Activated naive CD8-positive, alpha-beta T cell treated with anti-CD3 and anti-CD28 coated beads for 36 hours (primary cell): ENCODE data around the gene BPIFB4. TPM values are rescaled to one million over a fixed set of nuclear protein-coding genes. Genes with fewer than 3 reads are reported as not detected.

Experiments
- DNase-seq: peaks from one replicate; pipeline ENCODE4 v3.0.0; 2021
- H3K27ac Mint-ChIP-seq: one replicate; pipeline ENCODE4 v1.8.0; 2022; ENCODE audit warnings: mild to moderate bottlenecking, moderate library complexity, mixed read lengths
- H3K27me3 Mint-ChIP-seq: one replicate; pipeline ENCODE4 v1.8.0; 2022; ENCODE audit warnings: mild to moderate bottlenecking, mixed read lengths
- H3K36me3 Mint-ChIP-seq: one replicate; pipeline ENCODE4 v1.8.0; 2021; ENCODE audit warnings: mild to moderate bottlenecking, mixed read lengths
- H3K4me1 Mint-ChIP-seq: one replicate; pipeline ENCODE4 v1.8.0; 2021; ENCODE audit warnings: mixed read lengths
- H3K4me3 Mint-ChIP-seq: one replicate; pipeline ENCODE4 v1.8.0; 2022; ENCODE audit warnings: mild to moderate bottlenecking, moderate library complexity, mixed read lengths
- H3K9me3 Mint-ChIP-seq: one replicate; pipeline ENCODE4 v1.8.0; 2022; ENCODE audit warnings: mixed read lengths
- total RNA-seq, 2 experiments: library from RNA; stranded (reverse); gene quantifications; one replicate each; pipeline ENCODE4 v1.2.3, GENCODE V29; 2021

BPIFB4 gene
- total RNA-seq, 2 experiments from 2014 or later = not detected

DNA sequence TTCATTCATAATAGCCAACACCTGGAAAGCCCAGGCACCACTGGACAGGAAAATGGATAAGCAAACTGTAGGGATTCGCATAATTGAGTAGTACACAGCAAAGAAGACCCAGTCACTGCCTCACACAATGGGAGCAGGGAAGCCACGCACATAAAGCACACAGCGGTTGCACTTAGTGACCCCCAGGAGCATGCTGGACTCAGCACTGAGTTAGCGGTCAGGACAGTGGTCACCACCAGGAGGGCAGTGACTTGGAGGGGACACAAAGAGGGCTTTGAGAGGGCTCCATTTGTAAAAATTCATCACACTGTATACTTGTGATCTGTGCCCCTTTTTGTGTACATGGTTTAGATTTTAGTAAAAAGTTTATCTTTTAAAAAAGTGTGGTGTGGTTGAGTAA lies 28.1 kb upstream of the BPIFB4 start:
- Mint-ChIP-seq H3K27ac (no peak overlapping the region), H3K36me3 (no peaks in the 10 kb centered on the region), H3K4me1 (no peaks in the 10 kb centered on the region), H3K4me3 (no peak overlapping the region), H3K27me3 (no peaks in the 10 kb centered on the region), H3K9me3 (peaks cover 2% of the 10 kb centered on the region)
- no peak for DNase-seq

DNA sequence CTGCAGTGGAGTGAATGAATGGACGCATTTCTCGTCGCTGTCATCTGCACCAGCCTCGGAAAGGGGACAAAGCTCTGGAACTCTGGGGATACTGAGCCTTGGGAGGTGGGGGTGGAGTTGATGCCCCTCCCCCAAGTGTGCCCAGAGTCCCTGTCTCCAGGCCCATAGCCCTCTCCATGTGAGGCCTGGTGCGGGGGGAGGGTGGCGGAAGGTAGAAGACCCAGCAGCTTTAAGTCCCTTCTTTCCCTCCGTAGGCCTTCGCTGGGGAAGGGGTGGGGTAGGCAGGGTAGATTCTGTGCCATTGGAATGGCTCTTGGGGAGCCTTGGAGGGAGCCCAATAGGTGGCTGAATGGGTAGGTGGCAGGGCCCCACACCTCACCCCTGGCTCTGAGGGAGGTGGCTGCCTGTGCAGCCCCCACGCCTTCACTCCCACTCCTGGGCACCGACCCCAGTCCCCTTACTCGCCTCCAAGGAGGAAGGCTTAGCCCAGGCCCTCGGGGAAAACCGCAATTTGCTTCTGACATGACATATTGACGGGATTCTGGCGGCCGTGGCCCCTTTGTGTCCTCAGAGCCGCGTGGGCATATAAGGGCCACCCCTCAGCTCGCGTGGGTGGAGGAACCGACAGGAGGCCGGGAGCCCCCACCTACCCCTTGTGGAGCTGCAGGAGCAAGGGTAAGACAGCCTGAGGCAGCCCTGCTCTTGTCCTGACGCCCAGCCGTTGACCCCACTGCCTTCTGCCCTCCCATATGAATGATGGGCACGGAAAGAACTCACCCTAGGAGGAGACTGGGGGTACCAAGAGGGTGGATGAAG lies 25.9 kb upstream of the BPIFB4 start, which contains the start of gene BPIFB3:
Gene BPIFB3, plus strand, starts transcription at position 613 of the 816 bp plus-strand sequence. CDS start 1,533 bp downstream, outside the sequence.
- Mint-ChIP-seq H3K9me3 (no peaks in the 10 kb centered on the region), H3K4me3 (no peak within 1 kb of the TSS), H3K27me3 (no peaks in the 10 kb centered on the region), H3K27ac (no peak within 1 kb of the TSS), H3K4me1 (no peaks in the 10 kb centered on the region), H3K36me3 (no peaks in the 10 kb centered on the region)
- no peak for DNase-seq

DNA sequence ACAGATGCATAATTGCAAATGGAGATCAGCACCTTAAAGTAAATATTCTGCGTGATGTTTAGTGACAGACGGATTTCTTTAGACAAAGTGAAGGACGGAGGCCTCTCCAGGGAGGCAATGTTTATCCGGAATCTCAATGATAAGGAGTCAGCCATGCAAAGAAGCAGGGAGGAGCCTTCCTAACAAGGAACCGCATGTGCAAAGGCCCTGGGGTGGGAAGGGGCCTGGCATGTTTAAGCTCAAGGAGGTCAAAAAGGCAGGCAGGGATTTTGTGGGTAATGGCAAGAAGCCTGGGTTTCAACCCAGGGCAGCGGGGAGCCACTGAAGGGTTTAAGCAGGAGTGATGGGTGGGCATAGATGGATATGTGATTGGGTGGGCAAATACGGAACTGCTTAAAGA lies 25.1 kb upstream of the BPIFB4 start:
- no peak overlapping the region for H3K4me3 Mint-ChIP-seq

DNA sequence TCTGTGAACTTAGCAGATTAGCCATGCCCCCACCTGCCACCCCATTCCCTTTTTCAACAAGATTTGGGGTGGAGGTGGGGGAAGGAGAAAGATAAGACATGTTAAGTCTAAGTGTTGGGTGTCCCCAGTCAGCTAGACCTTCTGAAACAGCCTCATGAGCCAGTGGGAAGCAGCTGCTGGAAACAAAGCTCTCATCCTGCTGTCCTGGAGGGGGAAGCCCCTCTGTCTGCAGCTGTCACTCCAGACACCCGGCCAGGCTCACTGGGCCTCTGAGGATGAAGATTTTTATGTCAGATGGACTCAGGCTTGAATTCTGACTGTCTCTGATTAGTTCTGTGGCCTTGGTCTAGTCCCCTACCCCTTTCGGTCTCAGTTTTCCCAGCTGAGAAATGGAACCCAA lies 24.7 kb upstream of the BPIFB4 start:
- Mint-ChIP-seq H3K36me3 (no peaks in the 10 kb centered on the region), H3K4me3 (no peak overlapping the region), H3K27ac (no peak overlapping the region), H3K9me3 (no peaks in the 10 kb centered on the region), H3K27me3 (no peaks in the 10 kb centered on the region), H3K4me1 (no peaks in the 10 kb centered on the region)
- DNase-seq = no peak

More for the DNA sequence above, 25.1 kb upstream of the BPIFB4 start:
- DNase-seq = no peak
- Mint-ChIP-seq H3K9me3 (no peaks in the 10 kb centered on the region), H3K27me3 (no peaks in the 10 kb centered on the region), H3K27ac (no peak overlapping the region), H3K36me3 (no peaks in the 10 kb centered on the region), H3K4me1 (no peaks in the 10 kb centered on the region)

DNA sequence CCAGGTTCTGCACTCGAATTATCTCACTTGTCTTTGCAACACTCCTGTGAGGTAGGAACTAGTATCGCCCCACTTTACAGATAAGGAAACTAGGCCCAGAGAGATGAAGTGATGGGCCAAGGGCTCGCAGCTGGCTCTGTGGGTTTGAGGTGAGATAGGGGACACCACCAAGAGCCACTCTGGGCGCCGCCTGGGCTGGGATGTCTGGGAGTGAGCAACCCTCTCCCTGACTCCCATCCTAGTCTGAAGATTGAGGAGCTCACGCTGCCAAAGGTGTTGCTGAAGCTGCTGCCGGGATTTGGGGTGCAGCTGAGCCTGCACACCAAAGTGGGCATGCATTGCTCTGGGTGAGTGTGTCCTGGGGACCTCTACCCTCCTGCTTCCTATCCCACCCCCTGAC lies 20.3 kb upstream of the BPIFB4 start:
- DNase-seq = no peak
- H3K4me1 Mint-ChIP-seq = no peaks in the 10 kb centered on the region
- no peaks in the 10 kb centered on the region for H3K36me3 Mint-ChIP-seq
- H3K4me3 Mint-ChIP-seq = no peak overlapping the region
- no peak overlapping the region for H3K27ac Mint-ChIP-seq
- H3K27me3 Mint-ChIP-seq = no peaks in the 10 kb centered on the region
- H3K9me3 Mint-ChIP-seq = no peaks in the 10 kb centered on the region

DNA sequence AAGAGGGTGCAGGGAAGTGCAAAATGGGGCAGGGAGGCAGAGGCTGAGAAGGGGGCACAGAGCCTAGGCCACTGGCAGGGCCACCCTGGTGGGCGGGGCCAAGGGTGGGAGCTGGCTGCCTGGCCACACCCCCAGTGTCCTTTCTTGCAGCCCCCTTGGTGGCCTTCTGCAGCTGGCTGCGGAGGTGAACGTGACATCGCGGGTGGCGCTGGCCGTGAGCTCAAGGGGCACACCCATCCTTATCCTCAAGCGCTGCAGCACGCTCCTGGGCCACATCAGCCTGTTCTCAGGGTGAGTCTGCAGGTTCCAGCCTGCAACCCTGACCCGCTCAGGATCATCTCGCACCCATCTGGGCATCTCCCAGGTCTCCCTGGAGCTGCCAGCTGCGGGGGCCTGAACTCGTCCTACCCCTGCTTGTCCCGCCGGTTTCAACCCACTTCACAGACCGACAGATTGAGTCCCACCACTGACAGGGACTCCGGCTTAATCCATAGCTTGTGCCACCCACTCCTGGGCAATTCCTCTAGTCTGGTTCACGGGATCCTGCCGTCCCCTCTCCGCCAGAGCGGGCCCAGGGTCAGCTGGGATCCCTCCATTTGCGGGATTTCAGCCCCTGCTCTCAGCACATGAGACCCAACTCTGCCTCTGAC lies 19.6 kb upstream of the BPIFB4 start:
- Mint-ChIP-seq H3K4me1 (no peaks in the 10 kb centered on the region), H3K36me3 (no peaks in the 10 kb centered on the region), H3K9me3 (no peaks in the 10 kb centered on the region), H3K27ac (no peak overlapping the region), H3K27me3 (no peaks in the 10 kb centered on the region), H3K4me3 (no peak overlapping the region)
- DNase-seq = no peak

DNA sequence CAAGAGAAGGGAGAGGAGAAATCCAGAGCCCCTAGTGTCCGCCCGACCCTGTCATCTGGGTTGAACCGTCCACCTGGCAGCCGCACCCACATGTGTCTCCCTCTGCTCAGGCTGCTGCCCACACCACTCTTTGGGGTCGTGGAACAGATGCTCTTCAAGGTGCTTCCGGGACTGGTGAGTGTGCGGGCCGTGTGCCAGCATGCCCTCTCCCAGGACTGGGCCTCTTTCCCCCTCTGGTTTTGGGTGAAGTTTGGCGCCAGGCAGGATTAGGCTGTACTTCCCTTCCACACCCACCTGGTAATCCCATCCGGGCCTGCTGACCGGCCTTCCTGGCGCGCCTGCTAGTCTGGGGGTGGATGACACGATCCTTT lies 17.8 kb upstream of the BPIFB4 start:
- Mint-ChIP-seq H3K27me3 (no peaks in the 10 kb centered on the region), H3K4me1 (no peaks in the 10 kb centered on the region), H3K27ac (no peak overlapping the region), H3K4me3 (no peak overlapping the region), H3K9me3 (no peaks in the 10 kb centered on the region), H3K36me3 (no peaks in the 10 kb centered on the region)
- DNase-seq = no peak

DNA sequence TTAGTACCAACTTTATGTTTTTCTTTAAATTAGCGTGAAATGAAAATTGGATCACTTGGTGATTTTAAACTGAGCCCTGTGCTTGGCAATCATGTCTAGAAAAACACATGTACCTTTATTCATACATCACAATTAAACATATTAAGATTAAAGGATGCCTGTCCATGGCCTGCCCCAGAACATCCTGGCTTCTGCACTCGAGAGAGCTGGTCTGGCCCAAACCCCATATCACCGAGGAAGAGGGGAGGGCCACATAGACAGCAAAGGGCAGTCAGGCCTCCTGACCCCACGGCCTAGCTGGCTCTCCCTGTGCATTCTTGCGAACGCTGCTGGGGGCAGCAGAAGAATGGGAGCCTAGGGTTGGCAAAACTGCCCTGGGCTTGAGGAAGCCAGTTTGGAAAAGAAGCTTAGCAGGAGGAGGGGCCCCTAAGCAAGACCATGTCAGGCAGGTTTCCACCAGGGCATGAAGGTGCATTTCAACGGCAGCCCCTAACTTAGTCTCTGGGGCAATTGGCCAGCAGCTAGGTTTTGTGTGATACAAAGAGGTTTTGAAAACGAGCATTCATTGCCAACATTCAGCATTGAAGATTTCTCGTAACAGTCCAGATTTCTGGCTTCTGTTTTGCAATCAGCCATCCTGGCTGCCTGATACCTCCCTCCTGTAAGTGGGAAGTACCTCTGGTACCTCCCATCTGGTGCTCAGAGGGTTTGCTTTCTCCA lies 17.2 kb upstream of the BPIFB4 start:
- no peaks in the 10 kb centered on the region for H3K9me3 Mint-ChIP-seq
- no peak overlapping the region for H3K4me3 Mint-ChIP-seq
- no peaks in the 10 kb centered on the region for H3K36me3 Mint-ChIP-seq
- H3K4me1 Mint-ChIP-seq = no peaks in the 10 kb centered on the region
- H3K27me3 Mint-ChIP-seq = no peaks in the 10 kb centered on the region
- H3K27ac Mint-ChIP-seq = no peak overlapping the region
- DNase-seq = no peak

DNA sequence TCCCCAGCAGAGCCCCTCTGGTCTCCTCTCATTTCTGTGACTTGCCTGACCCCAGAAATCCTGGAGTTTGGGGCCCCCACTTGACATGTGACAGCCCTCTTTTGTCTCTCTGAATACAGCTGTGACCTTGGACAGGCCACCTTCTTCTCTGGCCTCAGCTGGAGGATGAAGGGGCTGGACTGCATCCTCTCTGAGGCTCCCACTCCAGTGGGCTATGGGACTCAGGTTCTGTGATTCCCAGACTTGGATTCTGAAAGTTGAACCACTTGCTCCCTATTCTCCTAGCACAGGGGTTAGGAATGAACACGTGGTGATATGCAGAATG lies 16.7 kb upstream of the BPIFB4 start:
- H3K27me3 Mint-ChIP-seq = no peaks in the 10 kb centered on the region
- DNase-seq = no peak
- no peaks in the 10 kb centered on the region for H3K4me1 Mint-ChIP-seq
- H3K4me3 Mint-ChIP-seq = no peak overlapping the region
- no peak overlapping the region for H3K27ac Mint-ChIP-seq
- H3K9me3 Mint-ChIP-seq = no peaks in the 10 kb centered on the region
- H3K36me3 Mint-ChIP-seq = no peaks in the 10 kb centered on the region

DNA sequence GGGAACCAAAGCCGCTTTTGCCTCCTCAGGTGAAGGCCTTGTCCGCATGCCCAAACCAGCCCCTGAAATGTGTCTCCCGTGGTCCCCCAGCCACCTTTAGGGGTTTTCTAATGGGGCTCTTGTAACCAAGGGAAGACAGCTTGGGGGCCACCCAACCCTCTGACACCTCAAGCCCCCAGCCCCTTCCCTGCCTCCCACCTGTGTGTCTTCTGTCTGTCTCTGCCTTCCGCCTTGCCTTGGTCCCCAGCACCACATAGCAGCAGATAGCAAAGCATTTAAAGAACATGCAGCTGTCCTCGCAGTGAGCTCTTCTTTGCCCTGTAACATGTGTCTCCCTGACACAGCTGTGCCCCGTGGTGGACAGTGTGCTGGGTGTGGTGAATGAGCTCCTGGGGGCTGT lies 16.2 kb upstream of the BPIFB4 start:
- Mint-ChIP-seq H3K27ac (no peak overlapping the region), H3K36me3 (no peaks in the 10 kb centered on the region), H3K4me3 (no peak overlapping the region), H3K9me3 (no peaks in the 10 kb centered on the region), H3K27me3 (no peaks in the 10 kb centered on the region), H3K4me1 (peaks cover 4% of the 10 kb centered on the region)
- no peak for DNase-seq

DNA sequence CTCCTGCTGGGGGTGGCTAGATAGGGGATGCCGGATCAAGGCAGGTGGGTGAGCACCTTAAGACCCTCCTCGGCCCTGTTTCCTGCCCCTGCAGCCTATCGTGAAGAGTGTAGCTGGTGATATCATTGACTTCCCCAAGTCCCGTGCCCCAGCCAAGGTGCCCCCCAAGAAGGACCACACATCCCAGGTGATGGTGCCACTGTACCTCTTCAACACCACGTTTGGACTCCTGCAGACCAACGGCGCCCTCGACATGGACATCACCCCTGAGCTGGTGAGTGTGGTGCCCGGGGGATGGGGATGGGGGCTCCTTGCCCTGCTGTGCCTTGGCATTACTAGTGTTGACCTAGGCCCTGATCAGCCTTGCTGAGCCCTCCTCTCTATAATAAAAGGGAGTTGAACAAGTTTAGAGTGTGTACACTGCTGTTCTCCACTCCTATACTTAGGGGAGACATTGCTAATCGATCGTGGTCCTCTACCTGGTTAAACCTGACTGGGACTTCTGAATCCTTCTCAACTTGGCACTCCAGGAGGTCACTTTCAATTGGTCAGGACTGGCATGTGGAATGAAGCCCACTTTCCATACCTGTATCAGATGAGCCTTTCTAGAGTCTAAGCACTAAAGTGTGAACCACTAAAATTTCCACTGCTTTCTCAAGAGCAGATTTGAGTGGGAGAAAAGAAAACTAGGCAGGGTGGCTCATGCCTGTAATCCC lies 14.7 kb upstream of the BPIFB4 start:
- no peaks in the 10 kb centered on the region for H3K27me3 Mint-ChIP-seq
- no peak for DNase-seq
- no peak overlapping the region for H3K27ac Mint-ChIP-seq
- no peak overlapping the region for H3K4me3 Mint-ChIP-seq
- no peaks in the 10 kb centered on the region for H3K9me3 Mint-ChIP-seq
- peaks cover 4% of the 10 kb centered on the region for H3K4me1 Mint-ChIP-seq
- no peaks in the 10 kb centered on the region for H3K36me3 Mint-ChIP-seq

DNA sequence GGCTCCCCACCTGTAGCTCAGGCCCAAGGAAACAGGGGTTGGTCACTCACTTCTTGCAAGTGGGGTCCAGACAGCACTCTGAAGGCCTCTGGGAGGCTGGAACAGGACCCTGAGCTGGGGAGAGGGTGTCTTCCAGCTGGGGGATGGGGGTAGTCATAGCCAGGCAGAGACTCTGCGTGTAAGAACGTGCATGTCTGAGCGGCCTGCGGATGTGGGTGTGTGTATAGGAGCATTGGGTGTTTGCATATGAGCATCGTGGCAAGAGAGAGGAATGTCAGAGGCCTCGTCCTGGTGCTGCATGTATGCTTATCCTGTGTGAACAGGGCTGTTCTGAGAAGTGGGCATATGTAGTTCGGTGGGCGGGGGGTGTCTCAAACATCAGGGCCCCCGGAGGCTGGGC lies 13.7 kb upstream of the BPIFB4 start:
- no peak for DNase-seq
- no peaks in the 10 kb centered on the region for H3K9me3 Mint-ChIP-seq
- H3K27ac Mint-ChIP-seq = no peak overlapping the region
- H3K4me3 Mint-ChIP-seq = no peak overlapping the region
- H3K27me3 Mint-ChIP-seq = no peaks in the 10 kb centered on the region
- no peaks in the 10 kb centered on the region for H3K36me3 Mint-ChIP-seq
- peaks cover 4% of the 10 kb centered on the region for H3K4me1 Mint-ChIP-seq

DNA sequence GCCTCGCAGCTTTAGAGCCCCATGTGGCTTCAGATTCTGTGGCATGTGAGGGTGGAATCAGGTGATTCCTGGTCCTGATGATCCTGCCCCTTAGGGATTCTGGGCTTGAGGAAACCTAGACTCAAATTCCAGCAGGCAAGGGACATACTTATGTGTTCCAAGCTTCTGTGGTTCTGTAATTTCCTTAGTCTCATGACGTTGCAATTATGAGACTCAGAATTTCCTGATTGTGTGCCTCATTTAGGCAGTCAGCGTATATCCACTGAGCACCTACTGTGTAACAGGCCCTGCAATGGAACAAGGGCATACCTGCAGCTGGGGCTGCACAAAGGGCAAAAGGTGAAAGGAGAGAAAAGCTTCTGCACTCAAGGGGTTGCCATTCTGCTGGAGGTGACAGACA lies 11.6 kb upstream of the BPIFB4 start:
- Mint-ChIP-seq H3K9me3 (no peaks in the 10 kb centered on the region), H3K27ac (no peak overlapping the region), H3K36me3 (no peaks in the 10 kb centered on the region), H3K4me3 (no peak overlapping the region), H3K27me3 (no peaks in the 10 kb centered on the region), H3K4me1 (peaks cover 4% of the 10 kb centered on the region)
- no peak for DNase-seq

DNA sequence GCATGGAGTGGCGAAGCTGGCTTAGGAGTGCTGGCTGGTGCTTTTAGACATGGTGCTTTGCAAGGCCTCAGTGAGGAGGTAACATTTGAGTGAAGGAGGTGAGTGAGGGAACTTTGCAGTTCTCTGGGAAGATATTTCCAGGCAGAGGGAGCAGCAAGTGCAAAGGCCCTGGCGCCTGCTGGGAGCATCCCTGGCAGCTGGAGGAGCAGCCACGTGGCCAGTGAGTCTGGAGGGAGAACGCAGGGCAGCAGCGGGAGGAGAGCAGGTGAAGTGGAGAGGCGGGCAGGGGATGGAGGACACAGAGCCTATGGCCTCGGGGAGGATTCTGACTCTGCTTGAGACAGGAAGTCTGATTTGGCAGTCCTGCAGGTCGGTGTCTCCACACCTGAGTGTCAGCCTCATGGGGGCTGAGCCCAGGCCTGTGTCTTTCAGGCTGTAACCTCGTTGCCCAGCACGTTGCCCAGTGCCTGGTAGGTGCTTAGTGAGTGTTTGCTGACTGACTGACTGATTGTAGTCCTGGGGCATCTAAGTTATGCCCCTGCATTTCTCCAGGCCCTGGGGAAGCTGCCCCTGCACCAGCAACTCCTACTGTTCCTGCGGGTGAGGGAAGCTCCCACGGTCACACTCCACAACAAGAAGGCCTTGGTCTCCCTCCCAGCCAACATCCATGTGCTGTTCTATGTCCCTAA lies 11.0 kb upstream of the BPIFB4 start:
- no peak overlapping the region for H3K27ac Mint-ChIP-seq
- no peak for DNase-seq
- H3K9me3 Mint-ChIP-seq = no peaks in the 10 kb centered on the region
- H3K36me3 Mint-ChIP-seq = no peaks in the 10 kb centered on the region
- H3K27me3 Mint-ChIP-seq = no peaks in the 10 kb centered on the region
- peaks cover 4% of the 10 kb centered on the region for H3K4me1 Mint-ChIP-seq
- H3K4me3 Mint-ChIP-seq = no peak overlapping the region

DNA sequence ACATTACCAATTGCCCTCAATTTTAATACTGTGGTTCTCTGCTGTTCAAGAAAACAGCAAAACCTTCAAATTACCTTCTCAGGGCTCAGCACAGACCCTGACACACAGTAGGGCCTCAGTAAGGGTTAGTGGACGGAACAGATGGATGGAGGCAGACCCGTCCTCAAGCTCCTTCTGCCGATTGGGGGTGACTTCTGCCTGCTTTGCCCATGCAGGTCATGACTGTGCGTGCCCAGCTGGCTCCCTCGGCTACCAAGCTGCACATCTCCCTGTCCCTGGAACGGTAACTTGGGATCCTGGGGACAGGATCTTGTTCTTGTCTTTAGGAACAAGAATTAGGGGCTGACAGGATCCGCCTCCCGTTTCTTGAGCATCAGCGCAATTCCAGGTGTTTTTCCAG lies 9.8 kb upstream of the BPIFB4 start:
- no peak for DNase-seq
- H3K9me3 Mint-ChIP-seq = no peaks in the 10 kb centered on the region
- peaks cover 4% of the 10 kb centered on the region for H3K4me1 Mint-ChIP-seq
- H3K4me3 Mint-ChIP-seq = no peak overlapping the region
- no peaks in the 10 kb centered on the region for H3K36me3 Mint-ChIP-seq
- no peaks in the 10 kb centered on the region for H3K27me3 Mint-ChIP-seq
- no peak overlapping the region for H3K27ac Mint-ChIP-seq
